H1 (cell line): ENCODE measurements around the gene TMEM117.
A peak's percentile ranks its signal among the peaks of the same experiment; 100 is the strongest.

ENCODE experiments used
- CTBP2 ChIP-seq: IDR thresholded peaks from 2 replicates; pipeline ENCODE4 v1.7.0; 2011; ENCODE audit warnings: borderline replicate concordance, mild to moderate bottlenecking, moderate library complexity, mixed read lengths, low read length; ENCODE audit not compliant: insufficient read depth, insufficient read length
- EZH2 ChIP-seq: fragments of 200-600 bp; sonication (generic); IDR thresholded peaks from 2 replicates; pipeline ENCODE4 v1.7.1; 2012; ENCODE audit warnings: low read depth, mild to moderate bottlenecking, moderate library complexity, low read length, inconsistent platforms; ENCODE audit not compliant: severe bottlenecking
- MAFK ChIP-seq: IDR thresholded peaks from 2 replicates; pipeline ENCODE4 v1.6.1; 2012; ENCODE audit warnings: low read depth, mild to moderate bottlenecking, improper control_type of control experiment, low read length
- SRF ChIP-seq: IDR thresholded peaks from 2 replicates; pipeline ENCODE4 v1.6.1; 2011; ENCODE audit warnings: mild to moderate bottlenecking, low read depth, low read length, moderate library complexity
- TEAD4 ChIP-seq: IDR thresholded peaks from 2 replicates; pipeline ENCODE4 v1.6.1; 2012; ENCODE audit warnings: low read depth, low read length, inconsistent platforms, mixed read lengths
- YY1 ChIP-seq: IDR thresholded peaks from 2 replicates; pipeline ENCODE4 v1.6.1; 2011; ENCODE audit warnings: low read depth, mild to moderate bottlenecking, low read length
- TF ChIP-seq, protein P1 (sequence below), 3 experiments: IDR thresholded peaks; 1 replicate in 2 of 3; 2 replicates in 1 of 3; pipeline versions ENCODE4 v1.5.1 to v1.6.1; 2011; ENCODE audit warnings: low read length in 3 of 3, mild to moderate bottlenecking in 3 of 3, inconsistent platforms in 2 of 3, low read depth in 1 of 3, moderate library complexity in 1 of 3; ENCODE audit not compliant: insufficient read depth in 1 of 3; ENCODE audit errors: control extremely low read depth in 1 of 3
- TF ChIP-seq, protein P2 (sequence below): IDR thresholded peaks from 2 replicates; pipeline ENCODE4 v1.6.1; 2012; ENCODE audit warnings: low read length, inconsistent platforms

DNA sequence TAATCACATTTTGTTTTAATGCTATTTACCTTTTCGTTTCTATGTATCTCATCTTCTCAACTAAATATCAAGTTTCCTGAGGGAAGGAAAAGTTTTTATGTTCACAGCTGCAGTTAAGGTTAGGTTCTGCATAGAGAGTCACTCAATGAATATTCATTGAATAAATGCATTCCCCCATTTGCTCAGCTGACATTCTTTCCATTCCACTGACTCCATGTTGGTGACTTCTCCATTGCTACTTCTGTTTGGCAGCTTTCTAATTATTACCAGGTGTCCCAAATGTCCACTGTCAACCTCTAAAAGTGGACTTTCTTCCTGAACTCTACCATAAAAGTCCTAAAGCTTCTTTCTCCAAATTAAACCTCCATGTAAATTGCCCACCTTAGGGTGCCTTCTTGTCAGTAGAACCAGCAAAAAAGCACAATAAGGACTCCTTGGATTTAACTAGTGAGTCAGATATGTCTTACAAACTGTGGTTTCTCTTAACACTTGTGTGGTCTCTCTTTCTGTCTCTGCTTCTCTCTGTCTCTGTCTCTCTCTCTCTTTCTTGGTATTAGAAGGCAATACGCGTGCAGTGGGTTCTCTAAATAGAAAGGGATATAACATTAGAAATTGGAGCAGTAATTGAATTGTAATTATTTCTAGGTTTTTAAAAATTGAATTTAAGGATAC, 85.9 kb downstream of the TMEM117 start:
- TF ChIP-seq, protein P1, sequence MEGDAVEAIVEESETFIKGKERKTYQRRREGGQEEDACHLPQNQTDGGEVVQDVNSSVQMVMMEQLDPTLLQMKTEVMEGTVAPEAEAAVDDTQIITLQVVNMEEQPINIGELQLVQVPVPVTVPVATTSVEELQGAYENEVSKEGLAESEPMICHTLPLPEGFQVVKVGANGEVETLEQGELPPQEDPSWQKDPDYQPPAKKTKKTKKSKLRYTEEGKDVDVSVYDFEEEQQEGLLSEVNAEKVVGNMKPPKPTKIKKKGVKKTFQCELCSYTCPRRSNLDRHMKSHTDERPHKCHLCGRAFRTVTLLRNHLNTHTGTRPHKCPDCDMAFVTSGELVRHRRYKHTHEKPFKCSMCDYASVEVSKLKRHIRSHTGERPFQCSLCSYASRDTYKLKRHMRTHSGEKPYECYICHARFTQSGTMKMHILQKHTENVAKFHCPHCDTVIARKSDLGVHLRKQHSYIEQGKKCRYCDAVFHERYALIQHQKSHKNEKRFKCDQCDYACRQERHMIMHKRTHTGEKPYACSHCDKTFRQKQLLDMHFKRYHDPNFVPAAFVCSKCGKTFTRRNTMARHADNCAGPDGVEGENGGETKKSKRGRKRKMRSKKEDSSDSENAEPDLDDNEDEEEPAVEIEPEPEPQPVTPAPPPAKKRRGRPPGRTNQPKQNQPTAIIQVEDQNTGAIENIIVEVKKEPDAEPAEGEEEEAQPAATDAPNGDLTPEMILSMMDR (IDR thresholded peaks at IDR 0.05; ENCODE audit: control extremely low read depth in 1 of 3, insufficient read depth in 1 of 3, low read depth in 1 of 3, low read length in 3 of 3): no peak
- no peak for TF ChIP-seq EZH2
- no peak for TF ChIP-seq MAFK
- peak; percentile 66; the same call in 1 of the 2 replicates for TF ChIP-seq YY1
- TF ChIP-seq CTBP2: no peak
- TF ChIP-seq SRF: no peak
- TF ChIP-seq, protein P2, sequence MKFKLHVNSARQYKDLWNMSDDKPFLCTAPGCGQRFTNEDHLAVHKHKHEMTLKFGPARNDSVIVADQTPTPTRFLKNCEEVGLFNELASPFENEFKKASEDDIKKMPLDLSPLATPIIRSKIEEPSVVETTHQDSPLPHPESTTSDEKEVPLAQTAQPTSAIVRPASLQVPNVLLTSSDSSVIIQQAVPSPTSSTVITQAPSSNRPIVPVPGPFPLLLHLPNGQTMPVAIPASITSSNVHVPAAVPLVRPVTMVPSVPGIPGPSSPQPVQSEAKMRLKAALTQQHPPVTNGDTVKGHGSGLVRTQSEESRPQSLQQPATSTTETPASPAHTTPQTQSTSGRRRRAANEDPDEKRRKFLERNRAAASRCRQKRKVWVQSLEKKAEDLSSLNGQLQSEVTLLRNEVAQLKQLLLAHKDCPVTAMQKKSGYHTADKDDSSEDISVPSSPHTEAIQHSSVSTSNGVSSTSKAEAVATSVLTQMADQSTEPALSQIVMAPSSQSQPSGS: no peak
- peak; percentile 93 for TF ChIP-seq TEAD4
